ENCODE data around the gene BLZF1.

GRCh38 chr1:169421309-169421708 lies 53.3 kb downstream of the BLZF1 start:
- TF ChIP-seq CTCF (IDR thresholded peaks at IDR 0.05; ENCODE audit: low read depth, low read length, poor library complexity, severe bottlenecking) (no peak), EZH2phosphoT487 (IDR thresholded peaks at IDR 0.05; ENCODE audit: borderline replicate concordance, low read length) (no peak)
